GM18873 (cell line): ENCODE data around the gene CLIP2.
"Not testable (repeated sequence)": the region's sequence is repeated elsewhere in the genome, so short reads cannot be mapped to it uniquely, and the experiment has no call there.

ENCODE experiments used
- ATAC-seq: cut with Tn5 transposase; IDR thresholded peaks from one replicate; pipeline ENCODE4 v1.9.1; 2021; ENCODE audit warnings: mild to moderate bottlenecking, moderate library complexity, moderate number of reproducible peaks; ENCODE audit not compliant: unreplicated experiment, low FRiP score

CLIP2 gene

DNA sequence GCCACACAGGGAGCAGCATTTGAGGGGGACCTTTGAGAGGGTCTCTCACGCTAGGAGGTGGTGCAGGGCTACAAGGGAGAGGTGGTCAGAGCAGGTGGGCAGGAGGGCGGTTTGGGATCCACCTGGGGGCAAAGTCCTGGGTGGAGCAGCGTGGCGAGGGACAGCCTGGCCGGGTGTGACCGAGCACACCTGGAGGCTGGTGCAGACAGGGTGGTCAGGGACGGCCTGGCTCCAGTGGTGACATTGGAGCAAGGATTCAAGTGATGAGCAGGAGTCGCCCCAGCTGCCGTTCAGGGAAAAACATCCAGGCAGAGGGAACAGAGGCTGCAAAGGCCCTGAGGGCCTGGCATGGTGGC lies 36.0 kb downstream of the CLIP2 start:
- no peak for ATAC-seq

GRCh38 chr7:74329225-74329624 lies 40.0 kb downstream of the CLIP2 start:
- ATAC-seq = no peak

GRCh38 chr7:74332373-74333176 lies 43.4 kb downstream of the CLIP2 start:
- ATAC-seq = no peak

GRCh38 chr7:74334030-74334429 lies 44.8 kb downstream of the CLIP2 start:
- ATAC-seq = no peak

- no peak for ATAC-seq
Measured at GRCh38 chr7:74337926-74338325, 48.7 kb downstream of the CLIP2 start.

- no peak for ATAC-seq
Measured at GRCh38 chr7:74338366-74339108, 49.3 kb downstream of the CLIP2 start.

GRCh38 chr7:74339648-74340047 lies 50.4 kb downstream of the CLIP2 start:
- ATAC-seq = not testable (repeated sequence)

- no peak for ATAC-seq
Measured at GRCh38 chr7:74343281-74344131, 54.3 kb downstream of the CLIP2 start.

DNA sequence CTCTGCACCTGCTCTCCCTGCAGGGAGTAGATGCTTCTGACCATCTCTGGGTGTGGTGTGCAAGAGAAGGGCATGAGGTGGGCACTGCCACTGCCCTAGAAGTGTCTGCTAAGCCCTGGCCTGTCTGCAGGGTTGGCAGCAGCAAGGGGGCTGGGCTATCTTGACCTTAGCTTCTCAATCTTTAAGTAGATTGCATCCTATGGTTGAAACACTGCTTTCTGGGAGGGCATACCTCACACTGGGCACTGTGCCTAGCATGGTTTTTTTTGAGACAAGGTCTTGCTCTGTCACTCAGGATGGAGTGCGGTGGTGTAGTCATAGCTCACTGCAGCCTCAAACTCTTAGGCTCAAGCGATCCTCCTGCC lies 54.9 kb downstream of the CLIP2 start:
- ATAC-seq = no peak

DNA sequence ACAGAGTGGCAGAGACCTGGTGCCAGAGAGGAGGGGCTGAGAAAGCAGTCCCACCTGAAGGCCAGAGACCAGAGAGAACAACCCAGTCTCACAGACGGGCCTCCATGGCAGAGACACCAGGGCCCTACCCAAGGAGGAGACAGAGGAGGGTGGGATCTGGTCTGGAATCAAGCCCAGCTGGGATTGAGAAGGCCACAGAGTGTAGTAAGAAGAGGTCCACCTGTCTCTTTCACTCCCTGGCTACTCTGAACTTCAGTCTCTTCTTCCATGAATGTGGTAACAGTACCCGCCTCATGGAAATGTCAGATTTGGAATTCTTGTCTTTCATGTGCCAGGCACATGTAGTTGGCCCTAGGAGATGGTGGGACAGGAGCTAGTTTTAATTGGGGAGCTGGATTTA lies 55.6 kb downstream of the CLIP2 start:
- ATAC-seq = no peak

- no peak for ATAC-seq
Measured at GRCh38 chr7:74345970-74346369, 56.8 kb downstream of the CLIP2 start.

DNA sequence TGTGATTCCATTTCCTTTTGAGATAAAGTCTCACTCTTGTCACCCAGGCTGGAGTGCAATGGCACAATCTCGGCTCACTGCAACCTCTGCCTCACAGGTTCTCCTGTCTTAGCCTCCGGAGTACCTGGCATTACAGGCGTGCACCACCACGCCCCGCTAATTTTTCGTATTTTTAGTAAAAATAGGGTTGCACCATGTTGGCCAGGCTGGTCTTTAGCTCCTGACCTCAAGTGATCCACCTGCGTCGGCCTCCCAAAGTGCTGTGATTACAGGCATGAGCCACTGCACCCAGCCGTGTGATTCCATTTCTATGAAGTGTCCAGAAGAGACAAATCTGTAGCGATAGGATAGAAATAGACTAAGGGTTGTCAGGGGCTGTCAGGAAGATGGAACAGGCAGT lies 60.4 kb downstream of the CLIP2 start:
- ATAC-seq = no peak

DNA sequence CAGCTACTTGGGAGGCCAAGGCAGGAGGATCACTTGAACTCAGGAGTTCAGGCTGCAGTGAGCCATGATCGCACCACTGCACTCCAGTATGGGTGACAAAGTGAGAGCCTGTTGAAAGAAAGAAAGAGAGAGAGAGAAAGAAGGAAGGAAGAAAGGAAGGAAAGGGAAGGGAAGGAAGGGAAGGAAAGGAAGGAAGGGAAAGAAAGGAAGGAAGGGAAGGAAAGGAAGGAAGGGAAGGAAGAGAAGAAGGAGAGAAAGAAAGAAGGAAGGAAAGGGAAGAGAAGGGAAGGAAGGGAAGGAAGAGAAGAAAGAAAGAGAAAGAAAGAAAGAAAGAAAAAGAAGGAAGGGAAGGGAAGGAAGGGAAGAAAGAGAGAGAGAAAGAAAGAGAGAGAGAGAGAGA lies 61.5 kb downstream of the CLIP2 start:
- no peak for ATAC-seq

DNA sequence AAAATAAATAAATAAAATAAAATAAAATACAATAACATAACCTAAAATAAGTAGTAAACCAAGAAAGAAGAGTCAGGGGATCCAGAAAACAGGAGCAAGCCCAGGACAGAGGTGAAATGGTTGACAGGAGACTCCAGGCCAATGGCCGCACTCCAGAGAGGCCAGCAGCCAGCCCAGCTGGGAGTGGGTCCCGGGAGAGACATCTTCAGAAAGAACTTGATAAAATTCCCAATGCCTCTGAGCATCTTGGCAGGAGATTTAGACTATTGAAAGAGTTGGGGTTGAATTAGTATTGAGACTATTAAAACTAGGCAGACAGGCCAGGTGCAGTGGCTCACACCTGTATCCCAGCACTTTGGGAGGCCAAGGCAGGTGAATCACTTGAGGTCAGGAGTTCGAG lies 62.6 kb downstream of the CLIP2 start:
- ATAC-seq = no peak

GRCh38 chr7:74352551-74353138 lies 63.4 kb downstream of the CLIP2 start:
- ATAC-seq = not testable (repeated sequence)

DNA sequence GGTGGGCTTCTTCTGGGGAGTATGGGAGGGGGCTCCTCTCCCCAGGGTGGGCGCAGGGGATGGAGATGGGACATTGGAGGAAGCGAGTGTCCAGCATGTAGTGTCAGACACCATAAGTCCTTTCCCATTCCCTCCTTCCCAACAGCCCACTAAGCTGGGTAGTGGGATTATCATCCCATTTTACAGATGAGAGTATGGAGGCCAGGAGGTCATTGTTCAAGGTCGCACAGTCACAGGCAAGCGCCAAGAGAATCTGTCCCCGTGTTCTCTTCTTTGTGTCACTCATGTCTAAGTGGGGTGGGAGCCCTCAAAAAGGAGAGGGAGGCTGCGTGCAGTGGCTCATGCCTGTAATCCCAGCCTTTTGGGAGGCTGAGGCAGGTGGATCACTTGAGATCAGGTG lies 64.8 kb downstream of the CLIP2 start:
- no peak for ATAC-seq

DNA sequence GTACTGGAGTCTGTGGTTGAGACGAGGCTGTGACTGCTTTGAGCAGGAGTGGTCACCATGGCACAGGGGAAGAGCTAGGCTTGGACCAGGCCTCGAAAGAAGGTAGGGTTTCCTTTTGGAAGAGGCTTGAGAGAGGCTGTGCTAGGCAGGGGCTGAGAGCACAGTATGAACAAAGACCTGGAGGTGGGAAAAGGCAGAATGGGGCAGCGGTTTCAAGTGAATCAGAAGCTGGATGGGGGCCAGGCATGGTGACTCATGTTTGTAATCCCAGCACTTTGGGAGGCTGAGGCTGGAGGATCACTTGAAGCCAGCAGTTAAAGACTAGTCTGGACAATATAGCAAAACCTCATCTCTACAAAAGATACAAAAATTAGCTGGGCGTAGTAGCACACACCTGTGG lies 65.9 kb downstream of the CLIP2 start:
- no peak for ATAC-seq

DNA sequence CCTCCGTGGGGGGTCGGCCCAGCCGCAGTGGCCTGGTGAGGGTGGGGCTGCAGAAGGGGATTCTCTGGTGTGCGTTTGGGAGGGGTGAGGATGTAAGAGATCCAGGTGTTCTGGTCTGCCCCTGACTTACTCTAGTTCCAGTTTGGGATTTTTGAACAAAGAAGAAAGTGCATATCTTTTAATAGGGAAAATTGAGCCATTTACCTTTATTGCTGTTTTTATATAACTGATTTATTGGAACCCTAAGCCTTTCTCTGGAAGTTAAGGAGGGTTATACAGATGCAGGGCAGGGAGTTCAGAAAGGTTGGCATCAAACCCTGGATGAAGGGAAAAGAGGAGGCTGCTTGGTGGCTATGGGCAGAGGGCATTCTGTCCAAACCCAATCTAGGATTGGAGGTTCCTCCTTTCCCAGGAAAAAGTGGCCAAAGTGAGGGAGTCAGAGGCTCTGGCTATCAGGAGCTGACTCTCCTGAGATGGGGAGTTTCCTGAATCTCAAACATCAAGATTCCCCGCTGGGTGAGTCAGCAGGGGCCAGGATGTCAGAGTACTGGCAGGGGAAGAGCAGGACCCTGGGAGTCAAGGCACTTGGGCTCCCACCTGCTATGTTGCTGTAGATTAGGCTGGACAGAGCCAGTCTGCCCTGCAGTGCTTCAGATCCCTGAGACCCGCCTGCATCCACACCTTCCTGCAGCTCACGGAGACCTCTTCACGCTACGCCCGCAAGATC lies 67.5 kb downstream of the CLIP2 start:
- ATAC-seq = no peak

DNA sequence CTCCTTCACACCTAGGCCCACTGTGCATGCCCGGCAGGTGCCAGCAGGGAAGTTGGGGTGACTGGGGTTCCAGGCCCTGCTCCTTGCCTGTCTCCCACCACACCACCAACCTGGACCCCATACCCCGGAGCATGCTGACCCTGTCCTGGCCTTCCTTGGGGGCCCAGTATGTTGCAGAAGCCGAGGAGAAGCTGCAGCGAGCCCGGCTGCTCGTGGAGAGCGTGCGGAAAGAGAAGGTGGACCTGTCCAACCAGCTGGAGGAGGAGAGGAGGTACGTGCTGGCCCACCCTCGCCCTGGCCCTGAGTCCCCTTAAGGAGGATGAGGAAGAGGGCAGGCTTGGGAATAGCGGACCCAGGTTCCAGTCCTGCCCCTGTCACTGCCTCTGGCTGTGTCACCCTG lies 70.8 kb downstream of the CLIP2 start:
- no peak for ATAC-seq

DNA sequence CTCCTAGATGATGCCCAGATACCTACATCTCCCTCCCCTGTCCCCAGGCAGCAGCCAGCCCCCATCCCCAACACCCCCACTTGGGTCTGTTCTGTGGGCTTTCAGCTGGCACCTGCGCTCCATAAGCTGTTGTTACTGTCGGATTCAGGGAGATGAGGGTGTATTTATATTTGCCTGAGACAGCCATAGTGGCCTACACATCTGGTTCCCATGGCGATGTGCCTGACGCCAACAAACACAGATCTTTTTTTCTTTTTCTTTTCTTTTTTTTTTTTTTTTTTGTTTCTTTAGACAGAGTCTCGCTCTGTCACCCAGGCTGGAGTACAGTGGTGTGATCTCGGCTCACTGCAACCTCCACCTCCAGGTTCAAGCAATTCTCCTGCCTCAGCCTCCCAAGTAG lies 73.1 kb downstream of the CLIP2 start:
- ATAC-seq = no peak
